WTC11 (cell line): ENCODE measurements around the gene GRAMD2B. TPM values are rescaled to one million over a fixed set of nuclear protein-coding genes. Genes with fewer than 3 reads are reported as not detected.

Experiments
- ATAC-seq: fragments of 200-7000 bp; cut with Tn5 transposase; 2 replicates; pipeline ENCODE4 v1.10.0; 2021; ENCODE audit warnings: mild to moderate bottlenecking, moderate library complexity
- CTCF ChIA-PET: fragments of 300-600 bp; sonication (Branson Sonifier 250); formaldehyde crosslinking; loops from one replicate; lab custom pipeline; 2021; ENCODE audit warnings: antibody characterized with exemption; lab: Charles Lee
- POLR2A ChIA-PET: fragments of 350-600 bp; sonication (Branson Sonifier 250); formaldehyde crosslinking; loops from one replicate; lab custom pipeline; 2021; ENCODE audit warnings: antibody characterized with exemption; lab: Charles Lee
- DNase-seq: peaks from one replicate; pipeline ENCODE4 v3.0.0; 2021; ENCODE audit warnings: low spot score
- H3K27ac Mint-ChIP-seq: 2 replicates; pipeline ENCODE4 v1.8.0; 2021; ENCODE audit warnings: mixed read lengths
- H3K27me3 Mint-ChIP-seq: 2 replicates; pipeline ENCODE4 v1.8.0; 2021; ENCODE audit warnings: low read depth, mild to moderate bottlenecking, moderate library complexity, mixed read lengths
- H3K36me3 Mint-ChIP-seq: 2 replicates; pipeline ENCODE4 v1.8.0; 2021; ENCODE audit warnings: mixed read lengths
- H3K4me1 Mint-ChIP-seq: 2 replicates; pipeline ENCODE4 v1.8.0; 2022; ENCODE audit warnings: mixed read lengths
- H3K4me3 Mint-ChIP-seq: 2 replicates; pipeline ENCODE4 v1.8.0; 2021; ENCODE audit warnings: mild to moderate bottlenecking, moderate library complexity, mixed read lengths
- H3K9me3 Mint-ChIP-seq: 2 replicates; pipeline ENCODE4 v1.8.0; 2021; ENCODE audit warnings: mixed read lengths
- FOXJ3 ChIP-seq: sonication (generic); formaldehyde crosslinking; IDR thresholded peaks from 2 replicates; pipeline ENCODE4 v1.9.0; 2021; ENCODE audit warnings: missing genetic modification reagents, mild to moderate bottlenecking, borderline replicate concordance
- FOXP1 ChIP-seq: sonication (generic); formaldehyde crosslinking; IDR thresholded peaks from 2 replicates; pipeline ENCODE4 v1.8.0; 2022; ENCODE audit warnings: missing genetic modification reagents, mild to moderate bottlenecking, moderate library complexity, borderline replicate concordance
- GABPB1 ChIP-seq: sonication (generic); formaldehyde crosslinking; IDR thresholded peaks from 2 replicates; pipeline ENCODE4 v1.8.1; 2023; ENCODE audit warnings: mild to moderate bottlenecking, missing genetic modification reagents
- IRF2 ChIP-seq: sonication (generic); formaldehyde crosslinking; IDR thresholded peaks from 2 replicates; pipeline ENCODE4 v1.8.0; 2022; ENCODE audit warnings: low read depth, missing genetic modification reagents, borderline replicate concordance
- NFYB ChIP-seq: sonication (generic); formaldehyde crosslinking; conservative IDR thresholded peaks from 2 replicates; pipeline ENCODE4 v1.8.0; 2022; ENCODE audit warnings: low read depth, missing genetic modification reagents
- NR3C1 ChIP-seq: sonication (generic); formaldehyde crosslinking; conservative IDR thresholded peaks from 2 replicates; pipeline ENCODE4 v1.8.1; 2023; ENCODE audit warnings: low read depth, mild to moderate bottlenecking, missing genetic modification reagents
- OVOL2 ChIP-seq: fragments of 250-450 bp; sonication (Bioruptor Pico); IDR thresholded peaks from 2 replicates; pipeline ENCODE4 v1.9.0; 2021; ENCODE audit warnings: mild to moderate bottlenecking, borderline replicate concordance
- RELA ChIP-seq: sonication (generic); formaldehyde crosslinking; IDR thresholded peaks from 2 replicates; pipeline ENCODE4 v1.8.1; 2022; ENCODE audit warnings: missing genetic modification reagents, mild to moderate bottlenecking, borderline replicate concordance
- RORB ChIP-seq: fragments of 250-450 bp; sonication (Bioruptor Pico); IDR thresholded peaks from 2 replicates; pipeline ENCODE4 v1.9.0; 2021; ENCODE audit warnings: mild to moderate bottlenecking
- SMAD4 ChIP-seq: sonication (generic); formaldehyde crosslinking; IDR thresholded peaks from 2 replicates; pipeline ENCODE4 v1.8.0; 2022; ENCODE audit warnings: mild to moderate bottlenecking, missing genetic modification reagents
- TEAD1 ChIP-seq: sonication (generic); formaldehyde crosslinking; IDR thresholded peaks from 2 replicates; pipeline ENCODE4 v1.8.0; 2022; ENCODE audit warnings: mild to moderate bottlenecking, missing genetic modification reagents
- TEAD4 ChIP-seq: sonication (generic); formaldehyde crosslinking; IDR thresholded peaks from 2 replicates; pipeline ENCODE4 v1.8.0; 2022; ENCODE audit warnings: mild to moderate bottlenecking, missing genetic modification reagents
- TP53 ChIP-seq: sonication (generic); formaldehyde crosslinking; IDR thresholded peaks from 2 replicates; pipeline ENCODE4 v1.8.1; 2023; ENCODE audit warnings: mild to moderate bottlenecking, missing genetic modification reagents
- ZBTB21 ChIP-seq: sonication (generic); formaldehyde crosslinking; IDR thresholded peaks from 2 replicates; pipeline ENCODE4 v1.8.1; 2023; ENCODE audit warnings: mild to moderate bottlenecking, missing genetic modification reagents, borderline replicate concordance
- ZMAT4 ChIP-seq: fragments of 250-450 bp; sonication (Bioruptor Pico); IDR thresholded peaks from 2 replicates; pipeline ENCODE4 v1.9.0; 2021; ENCODE audit warnings: mild to moderate bottlenecking
- ZNF138 ChIP-seq: sonication (generic); formaldehyde crosslinking; conservative IDR thresholded peaks from 2 replicates; pipeline ENCODE4 v1.8.1; 2022; ENCODE audit warnings: mild to moderate bottlenecking, moderate library complexity, missing genetic modification reagents
- ZNF232 ChIP-seq: sonication (generic); formaldehyde crosslinking; IDR thresholded peaks from 2 replicates; pipeline ENCODE4 v1.8.0; 2022; ENCODE audit warnings: mild to moderate bottlenecking, missing genetic modification reagents
- ZNF263 ChIP-seq: sonication (generic); formaldehyde crosslinking; IDR thresholded peaks from 2 replicates; pipeline ENCODE4 v1.8.1; 2022; ENCODE audit warnings: low read depth, mild to moderate bottlenecking, moderate library complexity, missing genetic modification reagents
- ZNF425 ChIP-seq: fragments of 250-450 bp; sonication (Bioruptor Pico); conservative IDR thresholded peaks from 2 replicates; pipeline ENCODE4 v1.9.0; 2021; ENCODE audit warnings: mild to moderate bottlenecking
- ZNF512 ChIP-seq: sonication (generic); formaldehyde crosslinking; IDR thresholded peaks from 2 replicates; pipeline ENCODE4 v1.8.1; 2022; ENCODE audit warnings: missing genetic modification reagents, borderline replicate concordance
- total RNA-seq: library from RNA; stranded (reverse); gene quantifications from 3 replicates; pipeline ENCODE4 v1.2.3, GENCODE V29; 2021
- TF ChIP-seq, protein P1 (sequence below): sonication (generic); formaldehyde crosslinking; IDR thresholded peaks from 2 replicates; pipeline ENCODE4 v1.8.1; 2022; ENCODE audit warnings: mild to moderate bottlenecking, moderate library complexity, missing genetic modification reagents
- TF ChIP-seq, protein P2 (sequence below): sonication (generic); formaldehyde crosslinking; IDR thresholded peaks from 2 replicates; pipeline ENCODE4 v1.8.0; 2023; ENCODE audit warnings: mild to moderate bottlenecking, missing genetic modification reagents
- TF ChIP-seq, protein P3 (sequence below): sonication (generic); formaldehyde crosslinking; IDR thresholded peaks from 2 replicates; pipeline ENCODE4 v1.8.1; 2023; ENCODE audit warnings: mild to moderate bottlenecking, moderate library complexity, missing genetic modification reagents
- TF ChIP-seq, protein P4 (sequence below): sonication (generic); formaldehyde crosslinking; conservative IDR thresholded peaks from 2 replicates; pipeline ENCODE4 v1.8.1; 2022; ENCODE audit warnings: mild to moderate bottlenecking, missing genetic modification reagents
- TF ChIP-seq, protein P5 (sequence below): sonication (generic); formaldehyde crosslinking; IDR thresholded peaks from 2 replicates; pipeline ENCODE4 v1.8.0; 2022; ENCODE audit warnings: mild to moderate bottlenecking, missing genetic modification reagents

Gene GRAMD2B
- total RNA-seq, 1 experiment from 2014 or later: 11.6 TPM

DNA sequence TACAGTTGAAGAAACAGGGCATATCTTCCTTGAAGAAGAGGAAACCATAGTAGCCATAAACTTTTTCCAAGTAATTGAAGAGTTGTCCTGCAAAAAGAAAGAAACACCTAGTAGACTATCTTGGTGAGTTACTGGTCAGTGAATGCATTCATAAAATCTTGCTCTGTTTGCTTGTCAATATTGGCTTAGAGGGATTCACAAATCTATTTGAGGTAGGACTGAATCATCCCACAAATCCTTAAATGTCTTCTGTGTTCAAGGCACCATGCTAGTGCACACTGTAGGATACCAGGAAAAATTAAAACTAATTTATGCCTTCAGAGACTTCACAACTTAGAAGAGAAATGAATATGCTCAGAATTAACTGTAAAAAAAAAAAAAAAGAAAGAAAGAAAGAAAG, 57.6 kb downstream of the GRAMD2B start (continued):
- TF ChIP-seq ZNF512 (CRISPR knock-in tag) (no peak), ZNF138 (no peak), ZMAT4 (CRISPR knock-in tag) (no peak), IRF2 (CRISPR knock-in tag) (no peak), FOXJ3 (CRISPR knock-in tag) (no peak), TEAD1 (CRISPR knock-in tag) (no peak), ZNF232 (CRISPR knock-in tag) (no peak), RORB (CRISPR knock-in tag) (no peak), SMAD4 (CRISPR knock-in tag) (no peak)
- TF ChIP-seq, protein P1, sequence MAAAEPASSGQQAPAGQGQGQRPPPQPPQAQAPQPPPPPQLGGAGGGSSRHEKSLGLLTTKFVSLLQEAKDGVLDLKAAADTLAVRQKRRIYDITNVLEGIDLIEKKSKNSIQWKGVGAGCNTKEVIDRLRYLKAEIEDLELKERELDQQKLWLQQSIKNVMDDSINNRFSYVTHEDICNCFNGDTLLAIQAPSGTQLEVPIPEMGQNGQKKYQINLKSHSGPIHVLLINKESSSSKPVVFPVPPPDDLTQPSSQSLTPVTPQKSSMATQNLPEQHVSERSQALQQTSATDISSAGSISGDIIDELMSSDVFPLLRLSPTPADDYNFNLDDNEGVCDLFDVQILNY (CRISPR knock-in tag): no peak
- TF ChIP-seq, protein P2, sequence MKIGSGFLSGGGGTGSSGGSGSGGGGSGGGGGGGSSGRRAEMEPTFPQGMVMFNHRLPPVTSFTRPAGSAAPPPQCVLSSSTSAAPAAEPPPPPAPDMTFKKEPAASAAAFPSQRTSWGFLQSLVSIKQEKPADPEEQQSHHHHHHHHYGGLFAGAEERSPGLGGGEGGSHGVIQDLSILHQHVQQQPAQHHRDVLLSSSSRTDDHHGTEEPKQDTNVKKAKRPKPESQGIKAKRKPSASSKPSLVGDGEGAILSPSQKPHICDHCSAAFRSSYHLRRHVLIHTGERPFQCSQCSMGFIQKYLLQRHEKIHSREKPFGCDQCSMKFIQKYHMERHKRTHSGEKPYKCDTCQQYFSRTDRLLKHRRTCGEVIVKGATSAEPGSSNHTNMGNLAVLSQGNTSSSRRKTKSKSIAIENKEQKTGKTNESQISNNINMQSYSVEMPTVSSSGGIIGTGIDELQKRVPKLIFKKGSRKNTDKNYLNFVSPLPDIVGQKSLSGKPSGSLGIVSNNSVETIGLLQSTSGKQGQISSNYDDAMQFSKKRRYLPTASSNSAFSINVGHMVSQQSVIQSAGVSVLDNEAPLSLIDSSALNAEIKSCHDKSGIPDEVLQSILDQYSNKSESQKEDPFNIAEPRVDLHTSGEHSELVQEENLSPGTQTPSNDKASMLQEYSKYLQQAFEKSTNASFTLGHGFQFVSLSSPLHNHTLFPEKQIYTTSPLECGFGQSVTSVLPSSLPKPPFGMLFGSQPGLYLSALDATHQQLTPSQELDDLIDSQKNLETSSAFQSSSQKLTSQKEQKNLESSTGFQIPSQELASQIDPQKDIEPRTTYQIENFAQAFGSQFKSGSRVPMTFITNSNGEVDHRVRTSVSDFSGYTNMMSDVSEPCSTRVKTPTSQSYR: no peak
- TF ChIP-seq, protein P3, sequence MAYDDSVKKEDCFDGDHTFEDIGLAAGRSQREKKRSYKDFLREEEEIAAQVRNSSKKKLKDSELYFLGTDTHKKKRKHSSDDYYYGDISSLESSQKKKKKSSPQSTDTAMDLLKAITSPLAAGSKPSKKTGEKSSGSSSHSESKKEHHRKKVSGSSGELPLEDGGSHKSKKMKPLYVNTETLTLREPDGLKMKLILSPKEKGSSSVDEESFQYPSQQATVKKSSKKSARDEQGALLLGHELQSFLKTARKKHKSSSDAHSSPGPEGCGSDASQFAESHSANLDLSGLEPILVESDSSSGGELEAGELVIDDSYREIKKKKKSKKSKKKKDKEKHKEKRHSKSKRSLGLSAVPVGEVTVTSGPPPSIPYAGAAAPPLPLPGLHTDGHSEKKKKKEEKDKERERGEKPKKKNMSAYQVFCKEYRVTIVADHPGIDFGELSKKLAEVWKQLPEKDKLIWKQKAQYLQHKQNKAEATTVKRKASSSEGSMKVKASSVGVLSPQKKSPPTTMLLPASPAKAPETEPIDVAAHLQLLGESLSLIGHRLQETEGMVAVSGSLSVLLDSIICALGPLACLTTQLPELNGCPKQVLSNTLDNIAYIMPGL (CRISPR knock-in tag): no peak
- TF ChIP-seq, protein P4, sequence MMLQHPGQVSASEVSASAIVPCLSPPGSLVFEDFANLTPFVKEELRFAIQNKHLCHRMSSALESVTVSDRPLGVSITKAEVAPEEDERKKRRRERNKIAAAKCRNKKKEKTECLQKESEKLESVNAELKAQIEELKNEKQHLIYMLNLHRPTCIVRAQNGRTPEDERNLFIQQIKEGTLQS (CRISPR knock-in tag): no peak

GRCh38 chr5:126481243-126481642, 58.0 kb downstream of the GRAMD2B start:
- H3K27me3 Mint-ChIP-seq: no peaks in the 10 kb centered on the region
- POLR2A ChIA-PET: no interaction called here
- CTCF ChIA-PET: interaction anchor here (0.8 to 1.0 kb wide), 2 partner anchors 19 to 111 kb away, joined by 3 to 5 read pairs; no protein-coding TSS in a partner anchor
- peaks cover 40% of the 10 kb centered on the region for H3K36me3 Mint-ChIP-seq
- ATAC-seq (no peak), DNase-seq (no peak)
- no peak overlapping the region for H3K4me3 Mint-ChIP-seq
- H3K4me1 Mint-ChIP-seq: no peaks in the 10 kb centered on the region
- H3K27ac Mint-ChIP-seq: no peak overlapping the region
- H3K9me3 Mint-ChIP-seq: no peaks in the 10 kb centered on the region
- TF ChIP-seq GABPB1 (CRISPR knock-in tag): no peak
- TF ChIP-seq OVOL2 (CRISPR knock-in tag): no peak
- TF ChIP-seq, protein P5, sequence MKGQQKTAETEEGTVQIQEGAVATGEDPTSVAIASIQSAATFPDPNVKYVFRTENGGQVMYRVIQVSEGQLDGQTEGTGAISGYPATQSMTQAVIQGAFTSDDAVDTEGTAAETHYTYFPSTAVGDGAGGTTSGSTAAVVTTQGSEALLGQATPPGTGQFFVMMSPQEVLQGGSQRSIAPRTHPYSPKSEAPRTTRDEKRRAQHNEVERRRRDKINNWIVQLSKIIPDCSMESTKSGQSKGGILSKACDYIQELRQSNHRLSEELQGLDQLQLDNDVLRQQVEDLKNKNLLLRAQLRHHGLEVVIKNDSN (CRISPR knock-in tag): no peak
- TF ChIP-seq ZNF512 (CRISPR knock-in tag): no peak
- no peak for TF ChIP-seq TP53 (CRISPR knock-in tag)
- no peak for TF ChIP-seq FOXP1 (CRISPR knock-in tag)
- no peak for TF ChIP-seq ZBTB21 (CRISPR knock-in tag)
- no peak for TF ChIP-seq NR3C1 (CRISPR knock-in tag)
- TF ChIP-seq TEAD1 (CRISPR knock-in tag): no peak
- TF ChIP-seq RELA (CRISPR knock-in tag): no peak
- no peak for TF ChIP-seq SMAD4 (CRISPR knock-in tag)
- TF ChIP-seq TEAD4 (CRISPR knock-in tag): no peak
- TF ChIP-seq ZNF263: no peak
- no peak for TF ChIP-seq ZNF425 (CRISPR knock-in tag)
- TF ChIP-seq NFYB (CRISPR knock-in tag): no peak
